HCT116 (cell line): ENCODE data around the gene WASF2. TPM values are rescaled to one million over a fixed set of nuclear protein-coding genes. Genes with fewer than 3 reads are reported as not detected.
A peak's percentile ranks its signal among the peaks of the same experiment; 100 is the strongest.

ENCODE experiments used
- ATAC-seq: fragments of 200-7000 bp; cut with Tn5 transposase; 2 replicates; pipeline ENCODE4 v1.9.1; 2020; ENCODE audit warnings: mild to moderate bottlenecking, moderate library complexity
- BruUV-seq: library from RNA; stranded (reverse); fragments of 400-500 nt; replicated peaks from 2 replicates; lab custom pipeline; 2021; lab: Mats Ljungman, UMichigan
- CTCF ChIA-PET: fragments of 300-600 bp; sonication (Branson Sonifier 250); formaldehyde crosslinking; loops from one replicate; lab custom pipeline; 2021; ENCODE audit warnings: antibody characterized with exemption; lab: Charles Lee
- POLR2A ChIA-PET: fragments of 300-600, 350-600 bp; sonication (Branson Sonifier 250); formaldehyde crosslinking; loops from one replicate; lab custom pipeline; 2021; ENCODE audit warnings: antibody characterized with exemption; lab: Charles Lee
- RAD21 ChIA-PET, 2 experiments: fragments of 300-600 bp; sonication (Branson Sonifier 250); formaldehyde crosslinking; loops; one replicate each; lab custom pipeline; 2023; ENCODE audit warnings: low total read pairs in 2 of 2; ENCODE audit not compliant: uncharacterized antibody in 2 of 2, unreplicated experiment in 2 of 2, low non-redundant PET in 1 of 2; lab: Charles Lee
- DNase-seq: peaks from one replicate; pipeline ENCODE4 v3.0.0-alpha.2; 2010; ENCODE audit warnings: low read depth, low spot score
- H2AFZ ChIP-seq: fragments of 200-600 bp; shearing (Covaris generic), sonication (generic); 2 replicates; pipeline ENCODE4 v1.6.1; 2017; ENCODE audit warnings: low read depth, mixed run types, mixed read lengths, antibody characterized with exemption, low read length; ENCODE audit not compliant: poor library complexity, severe bottlenecking
- H3K27ac ChIP-seq: 2 replicates; pipeline ENCODE4 v1.5.1; 2012; ENCODE audit warnings: low read depth, low read length
- H3K27me3 ChIP-seq: fragments of 200-600 bp; sonication (generic); 2 replicates; pipeline ENCODE4 v1.6.1; 2016; ENCODE audit warnings: mixed run types, low read length, mixed read lengths; ENCODE audit not compliant: insufficient read depth
- H3K36me3 ChIP-seq, 2 experiments: fragments of 200-500 bp in 1 of 2; fragments of 200-600 bp in 1 of 2; sonication (Bioruptor generic) in 1 of 2; sonication (generic) in 1 of 2; 2 replicates each; pipeline versions ENCODE4 v1.5.1 to v1.6.1; 2014 to 2016; ENCODE audit warnings: low read length in 2 of 2, inconsistent platforms in 1 of 2, mixed read lengths in 1 of 2, mixed run types in 1 of 2; ENCODE audit not compliant: insufficient read depth in 2 of 2, control insufficient read depth in 1 of 2
- H3K4me1 ChIP-seq, 2 experiments: fragments of 200-600 bp in 1 of 2; sonication (generic) in 1 of 2; 2 replicates each; pipeline versions ENCODE4 v1.5.1 to v1.6.1; 2012 to 2017; ENCODE audit warnings: low read length in 2 of 2, inconsistent platforms in 1 of 2, mild to moderate bottlenecking in 1 of 2, mixed read lengths in 1 of 2, mixed run types in 1 of 2, moderate library complexity in 1 of 2; ENCODE audit not compliant: insufficient read depth in 2 of 2, control insufficient read depth in 1 of 2
- H3K4me2 ChIP-seq: fragments of 200-600 bp; sonication (generic); 2 replicates; pipeline ENCODE4 v1.6.1; 2017; ENCODE audit warnings: mixed run types, low read length, mixed read lengths
- H3K4me3 ChIP-seq, 2 experiments: fragments of 200-600 bp in 1 of 2; sonication (generic) in 1 of 2; replicated peaks in 1 of 2; 2 replicates each; pipeline ENCODE4 v1.5.1; 2011 to 2016; ENCODE audit warnings: low read length in 2 of 2, control low read depth in 1 of 2, low read depth in 1 of 2, mild to moderate bottlenecking in 1 of 2, mixed read lengths in 1 of 2, mixed run types in 1 of 2
- H3K79me2 ChIP-seq: fragments of 200-600 bp; sonication (generic); 2 replicates; pipeline ENCODE4 v1.6.1; 2017; ENCODE audit warnings: mild to moderate bottlenecking, mixed run types, low read length, moderate library complexity, mixed read lengths; ENCODE audit not compliant: insufficient read depth
- H3K9ac ChIP-seq: fragments of 200-600 bp; sonication (generic); 2 replicates; pipeline ENCODE4 v1.6.1; 2016; ENCODE audit warnings: low read length, mixed read lengths
- H3K9me2 ChIP-seq: fragments of 200-600 bp; sonication (generic), shearing (Covaris generic); 2 replicates; pipeline ENCODE4 v1.6.1; 2017; ENCODE audit warnings: mixed run types, mild to moderate bottlenecking, moderate library complexity; ENCODE audit not compliant: insufficient read depth
- H3K9me3 ChIP-seq, 2 experiments: fragments of 200-500 bp in 1 of 2; fragments of 200-600 bp in 1 of 2; sonication (Bioruptor generic) in 1 of 2; sonication (generic) in 1 of 2; 2 replicates each; pipeline ENCODE4 v1.6.1; 2014 to 2017; ENCODE audit warnings: low read length in 2 of 2, mixed read lengths in 2 of 2, inconsistent platforms in 1 of 2, low read depth in 1 of 2, mild to moderate bottlenecking in 1 of 2, mixed run types in 1 of 2, moderate library complexity in 1 of 2; ENCODE audit not compliant: control insufficient read depth in 1 of 2, insufficient read depth in 1 of 2
- H4K20me1 ChIP-seq: fragments of 200-600 bp; sonication (generic), shearing (Covaris generic); 2 replicates; pipeline ENCODE4 v1.6.1; 2017; ENCODE audit warnings: mixed run types, mild to moderate bottlenecking, moderate library complexity; ENCODE audit not compliant: insufficient read depth
- CBX3 ChIP-seq: IDR thresholded peaks from 2 replicates; pipeline ENCODE4 v1.6.1; 2012; ENCODE audit warnings: low read depth
- EZH2 ChIP-seq: fragments of 200-600 bp; sonication (generic); IDR thresholded peaks from 2 replicates; pipeline ENCODE4 v1.6.1; 2017; ENCODE audit warnings: antibody characterized with exemption, mixed run types
- EZH2phosphoT487 ChIP-seq: fragments of 200-600 bp; IDR thresholded peaks from 2 replicates; pipeline ENCODE4 v1.6.1; 2018; ENCODE audit warnings: antibody characterized with exemption, borderline replicate concordance
- MAX ChIP-seq: IDR thresholded peaks from 2 replicates; pipeline ENCODE4 v1.6.1; 2012
- POLR2A ChIP-seq: IDR thresholded peaks from 2 replicates; pipeline ENCODE4 v1.7.0; 2011; ENCODE audit warnings: borderline replicate concordance; ENCODE audit not compliant: insufficient read depth, insufficient read length; ENCODE audit errors: extremely low read depth
- POLR2AphosphoS5 ChIP-seq: IDR thresholded peaks from 2 replicates; pipeline ENCODE4 v1.6.1; 2011; ENCODE audit warnings: mild to moderate bottlenecking, low read depth, low read length, moderate library complexity
- REST ChIP-seq: IDR thresholded peaks from 2 replicates; pipeline ENCODE4 v1.6.1; 2012; ENCODE audit warnings: low read depth
- TCF7L2 ChIP-seq: IDR thresholded peaks from 2 replicates; pipeline ENCODE4 v1.7.0; 2011; ENCODE audit warnings: borderline replicate concordance, inconsistent platforms; ENCODE audit not compliant: insufficient read depth, insufficient read length; ENCODE audit errors: extremely low read depth
- ZBTB33 ChIP-seq: IDR thresholded peaks from 2 replicates; pipeline ENCODE4 v1.6.1; 2011; ENCODE audit warnings: mild to moderate bottlenecking, low read length, moderate library complexity; ENCODE audit not compliant: insufficient replicate concordance; ENCODE audit errors: extremely low read depth
- intact Hi-C: fragments of 100-400 bp; cut with micrococcal nuclease; formaldehyde crosslinking; loops from 2 replicates; pipeline ENCODE4 v1.10.0; 2022
- total RNA-seq: library from RNA; stranded (reverse); gene quantifications from one replicate; pipeline ENCODE4 v1.2.1, GENCODE V29; 2021; ENCODE audit not compliant: unreplicated experiment

WASF2 gene
- total RNA-seq, 1 experiment from 2014 or later = 111 TPM

GRCh38 chr1:27523337-27524020 is 33.5 kb upstream of the WASF2 start:
- ChIA-PET RAD21 (interaction anchor here in 1 of 2 experiments (0.9 kb wide), 1 partner anchor 82 kb away, joined by 3 read pairs; no protein-coding TSS in a partner anchor), CTCF (no interaction called here), POLR2A (no interaction called here)
- peaks cover 37 to 70% of the 10 kb centered on the region in 2 experiments for H3K4me1 ChIP-seq
- H2AFZ ChIP-seq = no peak overlapping the region
- H4K20me1 ChIP-seq = no peaks in the 10 kb centered on the region
- H3K36me3 ChIP-seq = no peaks in the 10 kb centered on the region
- H3K27me3 ChIP-seq = no peaks in the 10 kb centered on the region
- no peaks in the 10 kb centered on the region for H3K9me2 ChIP-seq
- H3K79me2 ChIP-seq = no peaks in the 10 kb centered on the region
- ATAC-seq (no peak), DNase-seq (no peak)
- H3K4me3 ChIP-seq = no peak overlapping the region
- H3K9ac ChIP-seq = peak overlapping the region; percentile 14; the same call in 1 of the 2 replicates
- intact Hi-C loops = no loop called here
- H3K27ac ChIP-seq = no peak overlapping the region
- TF ChIP-seq CBX3 (no peak), POLR2A (no peak), EZH2phosphoT487 (no peak), MAX (no peak), POLR2AphosphoS5 (no peak), EZH2 (no peak), ZBTB33 (no peak), REST (no peak), TCF7L2 (no peak)
- H3K4me2 ChIP-seq = no peak overlapping the region
- BruUV-seq = no TSS peak
- H3K9me3 ChIP-seq = no peaks in the 10 kb centered on the region
